ENCODE results near the gene MFAP4.

- no peak for TF ChIP-seq REST (IDR thresholded peaks at IDR 0.05)
- no peak for TF ChIP-seq CTCF (IDR thresholded peaks at IDR 0.05; ENCODE audit: low read depth, low read length, missing input control)
- no peak for TF ChIP-seq TAF1 (conservative IDR thresholded peaks at IDR 0.05)
- TF ChIP-seq JUND (IDR thresholded peaks at IDR 0.05) = no peak
- no peak for TF ChIP-seq RAD21 (IDR thresholded peaks at IDR 0.05)
- TF ChIP-seq RXRA (IDR thresholded peaks at IDR 0.05) = no peak
- no peak for TF ChIP-seq HNF4G (IDR thresholded peaks at IDR 0.05)
- TF ChIP-seq GABPA (IDR thresholded peaks at IDR 0.05 in 1 of 2, conservative IDR thresholded peaks at IDR 0.05 in 1 of 2) = no peak
- no peak for TF ChIP-seq FOXA2 (IDR thresholded peaks at IDR 0.05)
- TF ChIP-seq EGR1 (IDR thresholded peaks at IDR 0.05; ENCODE audit: low read depth in 2 of 2) = no peak
- no peak for TF ChIP-seq MAX (IDR thresholded peaks at IDR 0.05)
- TF ChIP-seq FOXA1 (IDR thresholded peaks at IDR 0.05) = no peak
- TF ChIP-seq YY1 (IDR thresholded peaks at IDR 0.05) = no peak
- no peak for TF ChIP-seq ATF3 (IDR thresholded peaks at IDR 0.05)
Observed at GRCh38 chr17:19380481-19381301, 6.3 kb downstream of the MFAP4 start.

Measured in liver (tissue), 3 donors.